RWPE1 (cell line): Measurements from ENCODE around the gene HIVEP3.

Experiments used
- CTCF ChIA-PET: fragments of 350-600 bp; sonication (Branson Sonifier 250); formaldehyde crosslinking; extraction: SDS; loops from one replicate; lab custom pipeline; 2021; lab: Yijun Ruan, JAX
- POLR2A ChIA-PET: fragments of 400-600 bp; formaldehyde crosslinking; extraction: SDS; loops from one replicate; lab custom pipeline; 2020; ENCODE audit warnings: antibody characterized with exemption; ENCODE audit not compliant: low non-redundant PET; lab: Yijun Ruan, JAX
- DNase-seq: peaks from one replicate; pipeline ENCODE4 v3.0.0; 2012; ENCODE audit warnings: low spot score
- H3K27ac ChIP-seq: fragments of 450-650 bp; 2 replicates; pipeline ENCODE4 v1.5.1; 2017
- CTCF ChIP-seq: fragments of 450-650 bp; conservative IDR thresholded peaks from 2 replicates; pipeline ENCODE4 v1.5.1; 2017; ENCODE audit warnings: low read depth, mild to moderate bottlenecking

The HIVEP3 gene

GRCh38 chr1:41880950-41881885 is 37.5 kb downstream of the HIVEP3 start:
- H3K27ac ChIP-seq: no peak overlapping the region
- ChIA-PET POLR2A (no interaction called here), CTCF (no interaction called here)
- DNase-seq: no peak
- no peak for TF ChIP-seq CTCF

GRCh38 chr1:41880261-41880660 is 38.5 kb downstream of the HIVEP3 start:
- CTCF ChIA-PET: no interaction called here
- POLR2A ChIA-PET: no interaction called here
- DNase-seq: no peak
- no peak for TF ChIP-seq CTCF
- H3K27ac ChIP-seq: no peak overlapping the region

GRCh38 chr1:41879617-41880016 is 39.1 kb downstream of the HIVEP3 start:
- TF ChIP-seq CTCF: no peak
- POLR2A ChIA-PET: no interaction called here
- DNase-seq: no peak
- CTCF ChIA-PET: no interaction called here
- no peak overlapping the region for H3K27ac ChIP-seq

GRCh38 chr1:41878911-41879310 is 39.8 kb downstream of the HIVEP3 start:
- POLR2A ChIA-PET: no interaction called here
- no peak for TF ChIP-seq CTCF
- no peak for DNase-seq
- CTCF ChIA-PET: no interaction called here
- no peak overlapping the region for H3K27ac ChIP-seq

GRCh38 chr1:41878495-41878894 is 40.2 kb downstream of the HIVEP3 start:
- DNase-seq: no peak
- no peak overlapping the region for H3K27ac ChIP-seq
- ChIA-PET POLR2A (no interaction called here), CTCF (no interaction called here)
- TF ChIP-seq CTCF: no peak

- POLR2A ChIA-PET: no interaction called here
- H3K27ac ChIP-seq: no peak overlapping the region
- no peak for DNase-seq
- no peak for TF ChIP-seq CTCF
- CTCF ChIA-PET: no interaction called here
Measured at GRCh38 chr1:41876576-41877445, 41.9 kb downstream of the HIVEP3 start.
